ENCODE measurements around the gene MAP1LC3B.

The MAP1LC3B gene

DNA sequence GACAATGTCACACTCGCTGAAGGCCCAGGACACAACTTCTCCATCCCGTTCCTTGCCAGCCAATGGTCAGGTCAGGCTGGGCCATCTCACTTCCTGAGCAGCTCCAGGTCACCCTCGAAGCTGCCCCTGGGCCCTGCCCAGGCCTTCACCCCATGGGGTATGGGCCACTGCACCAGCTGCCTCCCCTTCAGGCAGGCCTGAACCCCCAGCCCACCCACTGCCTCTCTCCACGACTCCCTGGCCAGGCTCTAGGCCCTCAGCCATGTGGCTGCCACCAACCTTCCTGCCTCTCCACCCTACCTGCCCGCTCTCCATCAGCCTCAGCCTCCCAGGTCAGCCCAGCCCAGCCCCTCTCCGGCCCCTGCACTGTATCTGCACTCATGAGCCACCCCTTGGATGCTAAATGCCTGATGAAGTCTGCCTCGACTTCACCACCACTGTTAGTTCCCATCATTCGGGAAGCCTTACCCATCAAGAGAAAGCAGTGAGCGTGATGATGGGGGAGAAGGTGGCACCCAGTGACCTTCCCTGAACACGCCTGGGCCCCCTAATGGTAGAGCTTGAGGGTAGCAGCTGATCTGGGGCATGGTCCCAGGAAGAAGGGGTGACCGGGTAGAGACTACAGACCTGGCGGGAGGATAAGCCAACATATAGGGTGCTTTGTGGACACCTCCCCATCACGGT, 44.1 kb upstream of the MAP1LC3B start:
- TF ChIP-seq, protein P1, sequence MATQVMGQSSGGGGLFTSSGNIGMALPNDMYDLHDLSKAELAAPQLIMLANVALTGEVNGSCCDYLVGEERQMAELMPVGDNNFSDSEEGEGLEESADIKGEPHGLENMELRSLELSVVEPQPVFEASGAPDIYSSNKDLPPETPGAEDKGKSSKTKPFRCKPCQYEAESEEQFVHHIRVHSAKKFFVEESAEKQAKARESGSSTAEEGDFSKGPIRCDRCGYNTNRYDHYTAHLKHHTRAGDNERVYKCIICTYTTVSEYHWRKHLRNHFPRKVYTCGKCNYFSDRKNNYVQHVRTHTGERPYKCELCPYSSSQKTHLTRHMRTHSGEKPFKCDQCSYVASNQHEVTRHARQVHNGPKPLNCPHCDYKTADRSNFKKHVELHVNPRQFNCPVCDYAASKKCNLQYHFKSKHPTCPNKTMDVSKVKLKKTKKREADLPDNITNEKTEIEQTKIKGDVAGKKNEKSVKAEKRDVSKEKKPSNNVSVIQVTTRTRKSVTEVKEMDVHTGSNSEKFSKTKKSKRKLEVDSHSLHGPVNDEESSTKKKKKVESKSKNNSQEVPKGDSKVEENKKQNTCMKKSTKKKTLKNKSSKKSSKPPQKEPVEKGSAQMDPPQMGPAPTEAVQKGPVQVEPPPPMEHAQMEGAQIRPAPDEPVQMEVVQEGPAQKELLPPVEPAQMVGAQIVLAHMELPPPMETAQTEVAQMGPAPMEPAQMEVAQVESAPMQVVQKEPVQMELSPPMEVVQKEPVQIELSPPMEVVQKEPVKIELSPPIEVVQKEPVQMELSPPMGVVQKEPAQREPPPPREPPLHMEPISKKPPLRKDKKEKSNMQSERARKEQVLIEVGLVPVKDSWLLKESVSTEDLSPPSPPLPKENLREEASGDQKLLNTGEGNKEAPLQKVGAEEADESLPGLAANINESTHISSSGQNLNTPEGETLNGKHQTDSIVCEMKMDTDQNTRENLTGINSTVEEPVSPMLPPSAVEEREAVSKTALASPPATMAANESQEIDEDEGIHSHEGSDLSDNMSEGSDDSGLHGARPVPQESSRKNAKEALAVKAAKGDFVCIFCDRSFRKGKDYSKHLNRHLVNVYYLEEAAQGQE (IDR thresholded peaks at IDR 0.05; ENCODE audit: insufficient read depth in 1 of 2, low read depth in 2 of 2, low read length in 2 of 2) = no peak
- TF ChIP-seq FOXP2 (optimal IDR thresholded peaks at IDR 0.05; ENCODE audit: borderline replicate concordance, extremely low read depth, extremely low read length, insufficient read depth) = no peak
- no peak for TF ChIP-seq SIN3A (IDR thresholded peaks at IDR 0.05; ENCODE audit: borderline replicate concordance, insufficient read depth, low read length)
- no peak for TF ChIP-seq POLR2AphosphoS5 (IDR thresholded peaks at IDR 0.05; ENCODE audit: low read depth, low read length)
- TF ChIP-seq TAF1 (IDR thresholded peaks at IDR 0.05; ENCODE audit: borderline replicate concordance, insufficient read depth, low read length) = no peak

DNA sequence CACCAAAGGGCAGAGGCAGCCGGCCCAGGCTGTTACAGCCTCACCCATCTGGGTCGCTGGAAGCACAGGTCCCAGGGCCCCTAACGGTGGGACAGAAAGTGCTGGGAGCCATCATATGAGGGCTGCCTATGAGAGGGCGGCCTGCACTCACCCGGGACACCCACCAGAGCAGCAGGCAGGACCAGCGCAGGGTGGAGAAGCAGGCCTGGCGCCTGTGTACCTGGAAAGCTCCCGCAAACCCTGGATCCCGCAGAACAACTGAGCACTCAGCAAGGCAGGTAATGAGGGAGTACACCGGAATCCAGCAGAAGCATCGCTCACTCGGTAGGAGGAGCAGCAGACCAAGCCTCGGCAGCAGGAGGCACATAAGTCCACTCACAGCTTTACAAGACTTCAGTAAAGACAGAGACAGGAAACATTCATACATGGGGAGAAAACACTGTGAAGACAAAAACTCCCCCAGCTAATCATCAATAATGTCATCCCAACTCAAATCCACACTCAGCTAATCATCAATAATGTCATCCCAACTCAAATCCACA, 43.4 kb upstream of the MAP1LC3B start:
- no peak for TF ChIP-seq TAF1 (IDR thresholded peaks at IDR 0.05; ENCODE audit: borderline replicate concordance, insufficient read depth, low read length)
- TF ChIP-seq SIN3A (IDR thresholded peaks at IDR 0.05; ENCODE audit: borderline replicate concordance, insufficient read depth, low read length) = no peak
- TF ChIP-seq, protein P1 (IDR thresholded peaks at IDR 0.05; ENCODE audit: insufficient read depth in 1 of 2, low read depth in 2 of 2, low read length in 2 of 2) = no peak
- no peak for TF ChIP-seq FOXP2 (optimal IDR thresholded peaks at IDR 0.05; ENCODE audit: borderline replicate concordance, extremely low read depth, extremely low read length, insufficient read depth)
- no peak for TF ChIP-seq POLR2AphosphoS5 (IDR thresholded peaks at IDR 0.05; ENCODE audit: low read depth, low read length)

DNA sequence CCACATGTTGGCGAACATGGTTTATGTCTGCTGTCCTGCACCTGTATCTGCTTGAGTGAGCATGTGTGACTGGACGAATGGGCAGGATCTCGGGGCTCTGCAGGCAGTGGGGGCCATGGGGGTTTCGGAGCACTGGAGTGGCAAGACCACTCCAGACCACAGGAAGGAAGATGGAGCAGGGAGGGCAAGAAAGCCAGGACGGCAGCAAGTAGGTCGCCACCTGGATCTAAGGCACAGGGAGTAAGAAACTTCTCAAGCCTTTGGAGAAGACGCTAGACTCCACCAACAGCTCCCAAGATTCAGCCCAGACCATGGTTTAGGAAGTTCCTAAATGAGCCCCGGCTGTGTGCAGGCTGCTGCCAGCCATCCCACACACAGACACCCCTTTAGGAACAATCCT, 42.1 kb upstream of the MAP1LC3B start:
- TF ChIP-seq FOXP2 (optimal IDR thresholded peaks at IDR 0.05; ENCODE audit: borderline replicate concordance, extremely low read depth, extremely low read length, insufficient read depth) (no peak), TAF1 (IDR thresholded peaks at IDR 0.05; ENCODE audit: borderline replicate concordance, insufficient read depth, low read length) (no peak), POLR2AphosphoS5 (IDR thresholded peaks at IDR 0.05; ENCODE audit: low read depth, low read length) (no peak), SIN3A (IDR thresholded peaks at IDR 0.05; ENCODE audit: borderline replicate concordance, insufficient read depth, low read length) (no peak)
- TF ChIP-seq, protein P1 (IDR thresholded peaks at IDR 0.05; ENCODE audit: insufficient read depth in 1 of 2, low read depth in 2 of 2, low read length in 2 of 2) = no peak

DNA sequence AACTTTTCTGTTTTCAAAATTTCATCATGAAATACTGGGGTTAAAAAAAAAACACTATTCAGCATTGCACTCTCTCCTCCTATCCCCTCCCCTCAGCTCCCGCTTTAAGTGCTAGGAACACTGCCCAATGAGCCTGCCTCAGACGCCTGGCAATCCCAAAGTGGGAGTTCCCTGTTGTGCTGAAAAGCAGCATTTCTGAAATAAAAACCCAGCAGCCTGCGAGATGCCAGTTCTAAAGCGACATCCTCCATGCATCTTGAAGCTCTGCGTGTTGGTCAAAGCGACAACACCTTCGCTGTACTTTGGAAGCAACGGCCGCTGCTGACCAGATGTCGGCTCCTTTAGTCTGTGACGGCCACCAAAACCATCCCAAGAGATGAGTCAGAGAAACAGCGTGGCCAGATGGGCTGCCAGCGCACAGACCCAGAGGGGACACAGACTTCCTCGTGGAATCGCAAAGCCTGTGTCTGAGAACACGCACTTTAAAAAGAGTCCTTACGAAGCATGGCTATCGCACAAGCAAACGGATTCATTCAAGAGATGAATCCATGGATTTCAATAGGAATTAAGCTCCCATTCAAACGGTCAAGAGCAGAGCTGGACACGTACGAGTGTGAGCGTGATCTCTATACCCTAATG, 41.3 kb upstream of the MAP1LC3B start:
- TF ChIP-seq, protein P1 (IDR thresholded peaks at IDR 0.05; ENCODE audit: insufficient read depth in 1 of 2, low read depth in 2 of 2, low read length in 2 of 2) = no peak
- TF ChIP-seq SIN3A (IDR thresholded peaks at IDR 0.05; ENCODE audit: borderline replicate concordance, insufficient read depth, low read length) (no peak), TAF1 (IDR thresholded peaks at IDR 0.05; ENCODE audit: borderline replicate concordance, insufficient read depth, low read length) (no peak)

Data from PFSK-1 (cell line).